ENCODE measurements around the gene PIK3AP1.
"Not testable (repeated sequence)": the region's sequence is repeated elsewhere in the genome, so short reads cannot be mapped to it uniquely, and the experiment has no call there.

PIK3AP1 gene

DNA sequence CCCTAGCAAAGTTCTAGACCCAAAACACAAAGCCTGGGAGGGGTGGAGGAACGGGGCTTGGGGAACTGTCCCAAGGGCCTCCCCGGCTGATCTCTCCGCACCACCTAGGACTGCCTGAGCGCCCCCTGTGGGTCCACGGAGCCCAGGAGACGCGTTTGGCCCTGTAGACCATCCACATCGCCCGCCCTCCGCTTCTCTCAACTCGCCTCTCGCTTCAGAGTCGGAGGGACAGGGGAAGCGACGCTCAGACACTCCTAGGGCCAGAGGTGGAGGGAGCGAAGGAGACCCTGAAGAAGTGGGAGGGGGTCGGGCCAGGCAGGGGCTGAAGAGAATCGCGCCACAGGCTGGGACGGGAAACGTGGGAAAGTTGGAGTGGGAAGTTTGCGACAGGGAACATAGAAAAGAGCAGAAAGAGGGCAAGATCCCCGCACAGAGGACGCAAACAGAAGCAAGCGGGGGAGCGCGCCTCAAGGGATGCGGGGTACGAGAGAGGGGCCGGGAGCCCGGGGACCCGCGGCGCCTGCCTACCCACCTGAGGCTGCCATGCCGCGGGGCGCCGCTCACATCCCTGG, 378 bp downstream of the PIK3AP1 start:
- peak; percentile 23 for DNase-seq

GRCh38 chr10:96719200-96719599, 1.1 kb downstream of the PIK3AP1 start:
- no peak for DNase-seq

GRCh38 chr10:96718304-96718990, 1.9 kb downstream of the PIK3AP1 start:
- no peak for DNase-seq

DNA sequence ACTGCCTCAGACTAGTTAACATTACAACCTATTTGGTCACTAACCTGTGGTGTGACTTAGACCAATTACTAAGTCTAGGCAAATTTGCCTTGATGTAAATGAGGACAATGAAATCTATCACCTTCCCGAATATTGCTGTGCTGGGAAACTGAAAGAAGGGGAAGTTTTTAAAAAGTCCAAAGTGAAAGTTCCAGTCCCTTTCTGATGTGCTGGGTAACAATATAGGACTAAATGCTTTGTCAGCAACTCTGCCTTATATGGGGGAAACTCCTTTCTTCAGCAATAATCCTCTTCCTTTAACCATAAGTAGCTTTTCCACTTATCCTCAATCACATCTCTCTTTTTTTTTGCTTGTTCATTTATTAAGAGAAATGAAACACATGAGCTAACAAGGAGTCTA, 3.9 kb downstream of the PIK3AP1 start:
- no peak for DNase-seq

GRCh38 chr10:96714746-96715255, 5.5 kb downstream of the PIK3AP1 start:
- no peak for DNase-seq

DNA sequence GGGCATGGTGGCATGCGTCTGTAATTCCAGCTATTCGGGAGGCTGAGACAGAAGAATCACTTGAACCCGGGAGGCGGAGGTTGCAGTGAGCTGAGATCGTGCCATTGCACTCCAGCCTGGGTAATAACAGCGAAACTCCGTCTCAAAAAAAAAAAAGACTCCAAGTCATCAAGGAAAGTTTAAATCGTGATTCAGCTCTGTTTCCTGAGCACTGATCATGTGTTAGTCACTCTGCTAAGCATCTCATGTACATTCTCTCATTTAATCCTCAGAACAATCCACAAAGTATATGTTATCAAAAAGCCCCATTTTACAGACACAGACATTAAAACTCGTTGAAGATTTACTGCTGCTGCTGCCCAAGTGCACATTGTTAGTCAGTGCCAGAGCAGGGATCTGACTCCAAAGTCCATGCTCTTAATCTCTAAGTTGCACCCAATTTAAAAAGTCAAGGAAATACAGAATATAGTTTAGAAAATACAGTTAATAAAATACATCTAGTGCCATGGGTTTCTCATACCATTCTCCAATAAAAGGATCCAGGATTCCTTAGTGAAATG, 6.2 kb downstream of the PIK3AP1 start:
- no peak for DNase-seq

- no peak for DNase-seq
Observed at GRCh38 chr10:96712662-96713271, 7.5 kb downstream of the PIK3AP1 start.

GRCh38 chr10:96711048-96711728, 9.1 kb downstream of the PIK3AP1 start:
- DNase-seq = no peak

DNA sequence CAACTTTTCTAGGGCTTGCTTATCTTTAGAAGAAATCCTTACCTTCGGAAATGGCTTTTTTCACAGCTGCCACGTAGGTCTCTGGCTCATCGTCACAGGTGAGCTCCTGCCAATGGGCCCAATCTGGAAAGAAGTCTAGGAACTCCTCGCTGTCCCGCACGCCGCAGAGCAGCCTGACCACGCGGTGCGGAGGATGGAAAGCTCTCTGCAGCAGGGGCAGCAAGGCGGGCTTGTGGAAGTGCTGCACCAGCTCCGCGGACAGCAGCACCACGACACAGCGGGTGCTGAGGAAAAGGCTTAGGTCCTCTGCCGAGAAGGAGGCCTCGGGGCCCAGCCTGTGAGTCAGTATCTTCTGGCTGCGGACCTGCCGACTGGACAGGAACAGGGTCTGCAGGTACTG, 10.8 kb downstream of the PIK3AP1 start:
- DNase-seq = no peak

GRCh38 chr10:96708996-96709395, 11.3 kb downstream of the PIK3AP1 start:
- DNase-seq = no peak

- DNase-seq = no peak
Observed at GRCh38 chr10:96708456-96708855, 11.9 kb downstream of the PIK3AP1 start.

DNA sequence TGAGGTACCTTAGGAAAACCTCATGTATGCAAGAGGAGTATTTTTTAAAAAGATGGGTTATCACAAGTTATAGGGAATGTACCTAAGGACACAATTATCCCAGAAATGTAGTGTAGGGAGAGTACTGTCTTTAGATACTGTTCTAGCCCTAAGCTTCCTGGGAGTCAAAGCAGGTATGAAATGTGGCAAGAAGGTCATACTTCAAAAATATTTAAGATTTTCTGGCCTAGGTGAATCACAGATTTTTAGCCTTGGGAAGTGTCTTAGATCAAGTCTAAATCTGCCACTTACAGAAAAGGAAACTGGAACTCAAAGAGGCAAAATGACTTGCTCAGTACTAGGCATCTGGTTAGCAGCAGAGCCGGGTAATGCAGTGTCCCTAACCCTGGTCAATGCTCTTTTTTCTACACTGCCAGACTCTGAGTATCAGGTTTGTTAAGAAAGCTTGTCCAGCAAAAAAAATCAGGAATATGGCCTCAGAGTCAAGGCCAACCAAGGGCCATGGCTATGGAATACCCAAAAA, 13.9 kb downstream of the PIK3AP1 start:
- no peak for DNase-seq

DNA sequence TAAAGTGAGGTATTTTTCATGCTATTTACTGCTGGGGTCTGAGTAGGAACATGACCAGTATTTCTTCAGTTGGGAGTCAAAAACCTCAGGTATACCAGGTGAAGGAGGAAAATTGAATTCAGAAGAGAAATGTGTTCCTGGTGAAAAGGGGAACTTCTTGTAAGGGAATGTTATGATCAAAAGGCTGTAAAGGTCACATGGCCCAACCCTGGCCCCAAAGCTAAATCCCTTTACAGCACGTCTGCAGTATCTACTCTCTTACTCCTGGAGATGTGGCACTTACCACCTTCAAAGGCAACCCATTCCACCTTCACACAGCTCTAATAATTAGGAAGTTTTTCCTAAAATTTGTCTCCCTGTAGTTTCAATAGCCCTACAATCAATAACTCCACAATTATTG, 15.2 kb downstream of the PIK3AP1 start:
- DNase-seq = no peak

DNA sequence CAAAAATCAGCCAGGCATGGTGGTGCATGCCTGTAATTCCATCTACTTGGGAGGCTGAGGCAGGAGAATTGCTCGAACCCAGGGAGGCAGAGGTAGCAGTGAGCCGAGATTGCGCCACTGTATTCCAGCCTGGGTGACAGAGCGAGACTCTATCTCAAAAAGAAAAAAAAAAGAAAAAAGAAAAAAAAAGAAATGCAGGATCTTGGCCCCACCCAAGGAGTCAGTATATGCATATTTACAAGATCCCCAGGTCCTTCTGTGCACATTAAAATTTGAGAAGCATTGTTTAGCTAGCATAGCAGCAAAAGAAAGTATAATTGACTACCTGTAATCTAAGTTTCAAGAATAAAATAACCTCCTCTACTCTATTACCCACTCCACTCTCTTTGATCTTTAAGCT, 15.8 kb downstream of the PIK3AP1 start:
- no peak for DNase-seq

DNA sequence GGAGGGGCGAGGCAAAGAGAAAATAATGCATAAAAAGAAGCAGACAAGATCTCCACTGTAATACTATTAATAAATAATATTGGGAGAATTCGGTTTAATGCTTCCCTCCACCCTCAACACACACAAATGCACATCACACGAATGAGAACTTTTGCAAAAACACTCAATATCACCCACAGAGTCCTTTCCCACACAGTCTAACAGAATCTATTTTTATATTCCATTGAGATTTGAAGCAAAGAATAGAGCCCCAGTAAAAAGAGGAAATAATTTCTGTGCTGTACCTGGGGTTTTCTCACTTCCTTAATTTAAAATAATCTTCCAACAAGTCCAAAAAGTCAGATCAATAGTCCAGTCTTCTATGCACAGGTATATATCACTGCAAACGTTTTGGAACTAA, 17.0 kb downstream of the PIK3AP1 start:
- DNase-seq = no peak

- DNase-seq = no peak
Observed at GRCh38 chr10:96701265-96701664, 19.0 kb downstream of the PIK3AP1 start.

DNA sequence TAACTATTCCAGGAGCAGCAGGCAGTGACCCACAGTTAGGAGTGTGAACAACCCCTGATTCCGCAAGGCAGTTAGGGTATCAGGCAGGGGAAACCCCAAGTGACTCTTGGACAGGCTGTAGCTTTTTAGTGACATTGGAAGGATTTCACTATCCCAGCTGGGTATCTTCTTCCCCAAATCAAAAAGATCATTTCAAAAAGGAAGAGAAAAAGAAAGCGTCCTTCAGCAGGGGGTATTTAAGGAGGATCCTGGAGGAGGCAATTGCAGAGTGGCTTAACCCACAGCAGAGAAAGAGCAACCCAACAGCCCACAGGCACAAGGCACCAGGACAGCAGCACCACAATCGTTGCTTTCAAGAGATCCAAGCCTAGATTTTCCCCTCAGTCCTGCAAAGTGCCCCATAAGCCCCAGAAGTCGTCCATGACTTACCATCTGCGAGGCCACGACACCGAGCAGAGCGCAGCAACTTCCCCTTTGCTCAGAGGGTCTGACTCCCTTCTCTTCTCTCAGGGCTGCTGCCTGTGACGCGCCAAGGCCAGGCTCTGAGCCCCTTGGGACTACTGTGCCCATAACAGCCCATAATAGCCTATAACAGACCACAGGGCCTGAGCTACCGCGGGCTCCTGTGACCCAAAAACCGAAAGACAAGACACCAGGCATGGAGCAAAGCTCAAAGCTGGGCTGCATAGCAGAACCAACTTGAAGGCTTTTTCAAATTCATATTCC, 19.8 kb downstream of the PIK3AP1 start:
- DNase-seq = no peak

DNA sequence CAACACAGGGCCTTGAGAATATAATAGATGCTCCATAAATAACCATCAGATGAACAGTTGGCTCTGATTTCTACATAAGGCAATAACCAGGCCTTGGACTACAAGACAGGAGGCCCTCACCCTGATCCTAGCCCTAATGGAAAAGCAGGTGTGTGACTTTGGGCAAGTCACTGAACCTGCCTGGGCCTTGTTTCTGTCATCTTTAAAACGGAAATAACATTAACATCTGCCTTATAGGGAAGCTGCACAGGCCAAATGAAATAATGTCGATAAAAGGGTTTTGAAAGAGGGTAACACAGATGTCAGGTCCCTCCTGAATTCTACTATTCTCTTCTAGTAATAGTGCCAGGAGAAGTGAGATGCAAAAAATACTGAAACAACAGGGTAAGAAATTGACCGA, 20.7 kb downstream of the PIK3AP1 start:
- DNase-seq = no peak

GRCh38 chr10:96698305-96698704, 22.0 kb downstream of the PIK3AP1 start:
- DNase-seq = not testable (repeated sequence)

- DNase-seq = no peak
Observed at GRCh38 chr10:96697438-96697837, 22.9 kb downstream of the PIK3AP1 start.

DNA sequence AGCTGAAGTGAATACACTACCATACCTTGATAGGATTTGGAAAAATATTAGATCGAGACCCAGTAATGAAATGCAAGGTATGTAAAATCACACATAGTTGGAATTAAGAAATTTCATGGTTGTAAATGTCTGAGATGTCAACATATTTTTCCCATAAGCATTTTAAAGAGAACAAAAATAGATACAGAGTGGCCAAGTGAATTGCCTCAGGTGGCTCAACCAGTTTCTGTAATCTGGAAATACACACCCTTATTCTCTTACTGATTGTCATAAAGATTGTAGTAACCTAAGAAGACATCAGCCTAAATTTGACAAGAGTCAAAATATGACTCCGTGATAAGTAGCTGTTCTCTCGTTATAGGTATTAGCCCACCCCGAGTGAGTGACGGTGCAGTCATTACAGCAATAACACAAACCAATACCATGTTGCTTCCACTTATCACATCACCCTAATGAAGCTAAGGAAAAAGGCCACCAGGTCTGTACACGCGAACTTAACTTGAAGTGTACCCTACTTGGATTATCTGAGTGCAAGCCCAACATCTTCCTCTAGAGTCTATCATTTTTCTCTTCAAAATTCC, 23.4 kb downstream of the PIK3AP1 start:
- no peak for DNase-seq

GRCh38 chr10:96695975-96696634, 24.2 kb downstream of the PIK3AP1 start:
- DNase-seq = no peak

Measured in kidney glomerular epithelial cell (primary cell).